RWPE2 (cell line): ENCODE measurements around the gene SAMD7.

Source experiments
- ATAC-seq: fragments of 200-7000 bp; cut with Tn5 transposase; 3 replicates; pipeline ENCODE4 v1.9.1; 2021; ENCODE audit warnings: low read depth
- DNase-seq: peaks from one replicate; pipeline ENCODE4 v3.0.0-alpha.2; 2020; ENCODE audit warnings: low spot score
- H3K27ac ChIP-seq: fragments of 450-650 bp; 2 replicates; pipeline ENCODE4 v1.5.1; 2017; ENCODE audit warnings: mild to moderate bottlenecking; ENCODE audit not compliant: poor library complexity, severe bottlenecking
- H3K27me3 ChIP-seq: fragments of 250-450 bp; sonication (Bioruptor Pico); 2 replicates; pipeline ENCODE4 v1.5.1; 2021; ENCODE audit warnings: mild to moderate bottlenecking, moderate library complexity; ENCODE audit not compliant: insufficient read depth, poor library complexity, severe bottlenecking
- H3K36me3 ChIP-seq: fragments of 250-450 bp; sonication (Bioruptor Pico); 2 replicates; pipeline ENCODE4 v1.5.1; 2020; ENCODE audit warnings: low read depth, mild to moderate bottlenecking, moderate library complexity
- H3K4me1 ChIP-seq: fragments of 250-450 bp; sonication (Bioruptor Pico); 2 replicates; pipeline ENCODE4 v1.5.1; 2021; ENCODE audit warnings: mild to moderate bottlenecking, moderate library complexity; ENCODE audit not compliant: insufficient read depth, poor library complexity, severe bottlenecking
- H3K4me3 ChIP-seq: fragments of 250-450 bp; sonication (Bioruptor Pico); 2 replicates; pipeline ENCODE4 v1.5.1; 2021; ENCODE audit warnings: mild to moderate bottlenecking, moderate library complexity; ENCODE audit not compliant: severe bottlenecking
- H3K9me3 ChIP-seq: fragments of 250-450 bp; sonication (Bioruptor Pico); 2 replicates; pipeline ENCODE4 v1.5.1; 2021; ENCODE audit warnings: mild to moderate bottlenecking, moderate library complexity; ENCODE audit not compliant: severe bottlenecking
- TF ChIP-seq, protein P1 (sequence below): fragments of 450-650 bp; IDR thresholded peaks from one replicate; pipeline ENCODE4 v1.5.1; 2017; ENCODE audit warnings: mild to moderate bottlenecking, moderate library complexity; ENCODE audit not compliant: poor library complexity, severe bottlenecking

The SAMD7 gene

GRCh38 chr3:169923831-169924230 is 12.5 kb downstream of the SAMD7 start:
- ATAC-seq (no peak), DNase-seq (no peak)
- no peaks in the 10 kb centered on the region for H3K9me3 ChIP-seq
- H3K27me3 ChIP-seq: no peaks in the 10 kb centered on the region
- no peak overlapping the region for H3K27ac ChIP-seq
- no peaks in the 10 kb centered on the region for H3K36me3 ChIP-seq
- TF ChIP-seq, protein P1, sequence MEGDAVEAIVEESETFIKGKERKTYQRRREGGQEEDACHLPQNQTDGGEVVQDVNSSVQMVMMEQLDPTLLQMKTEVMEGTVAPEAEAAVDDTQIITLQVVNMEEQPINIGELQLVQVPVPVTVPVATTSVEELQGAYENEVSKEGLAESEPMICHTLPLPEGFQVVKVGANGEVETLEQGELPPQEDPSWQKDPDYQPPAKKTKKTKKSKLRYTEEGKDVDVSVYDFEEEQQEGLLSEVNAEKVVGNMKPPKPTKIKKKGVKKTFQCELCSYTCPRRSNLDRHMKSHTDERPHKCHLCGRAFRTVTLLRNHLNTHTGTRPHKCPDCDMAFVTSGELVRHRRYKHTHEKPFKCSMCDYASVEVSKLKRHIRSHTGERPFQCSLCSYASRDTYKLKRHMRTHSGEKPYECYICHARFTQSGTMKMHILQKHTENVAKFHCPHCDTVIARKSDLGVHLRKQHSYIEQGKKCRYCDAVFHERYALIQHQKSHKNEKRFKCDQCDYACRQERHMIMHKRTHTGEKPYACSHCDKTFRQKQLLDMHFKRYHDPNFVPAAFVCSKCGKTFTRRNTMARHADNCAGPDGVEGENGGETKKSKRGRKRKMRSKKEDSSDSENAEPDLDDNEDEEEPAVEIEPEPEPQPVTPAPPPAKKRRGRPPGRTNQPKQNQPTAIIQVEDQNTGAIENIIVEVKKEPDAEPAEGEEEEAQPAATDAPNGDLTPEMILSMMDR: no peak
- no peaks in the 10 kb centered on the region for H3K4me1 ChIP-seq
- no peak overlapping the region for H3K4me3 ChIP-seq

GRCh38 chr3:169929830-169930519 is 18.6 kb downstream of the SAMD7 start:
- Histone ChIP-seq H3K4me1 (no peaks in the 10 kb centered on the region), H3K27me3 (no peaks in the 10 kb centered on the region), H3K36me3 (no peaks in the 10 kb centered on the region), H3K27ac (no peak overlapping the region), H3K9me3 (no peaks in the 10 kb centered on the region), H3K4me3 (no peak overlapping the region)
- ATAC-seq: no peak
- DNase-seq: no peak
- TF ChIP-seq, protein P1: no peak

DNA sequence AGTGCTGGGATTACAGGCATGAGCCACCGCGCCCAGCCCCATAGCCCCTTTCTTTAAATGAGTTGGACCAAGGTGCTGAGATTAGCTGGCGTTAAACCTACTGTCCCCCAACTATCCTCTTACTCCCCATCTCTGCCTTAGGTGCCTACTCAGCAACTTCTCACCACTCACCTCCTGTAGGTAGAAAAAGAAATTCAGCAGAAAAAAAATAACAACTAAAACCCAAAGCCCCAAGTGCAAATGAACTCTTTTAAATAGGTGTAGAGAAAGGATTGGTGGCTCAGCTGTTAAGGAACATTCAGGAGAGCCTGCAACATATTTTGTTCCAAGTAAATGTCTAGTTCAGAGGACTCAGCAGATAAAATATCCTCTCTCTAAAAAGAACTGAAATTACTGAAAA is 19.5 kb downstream of the SAMD7 start:
- ATAC-seq (no peak), DNase-seq (no peak)
- Histone ChIP-seq H3K9me3 (no peaks in the 10 kb centered on the region), H3K4me1 (no peaks in the 10 kb centered on the region), H3K27ac (no peak overlapping the region), H3K36me3 (no peaks in the 10 kb centered on the region), H3K27me3 (no peaks in the 10 kb centered on the region), H3K4me3 (no peak overlapping the region)
- TF ChIP-seq, protein P1: no peak

DNA sequence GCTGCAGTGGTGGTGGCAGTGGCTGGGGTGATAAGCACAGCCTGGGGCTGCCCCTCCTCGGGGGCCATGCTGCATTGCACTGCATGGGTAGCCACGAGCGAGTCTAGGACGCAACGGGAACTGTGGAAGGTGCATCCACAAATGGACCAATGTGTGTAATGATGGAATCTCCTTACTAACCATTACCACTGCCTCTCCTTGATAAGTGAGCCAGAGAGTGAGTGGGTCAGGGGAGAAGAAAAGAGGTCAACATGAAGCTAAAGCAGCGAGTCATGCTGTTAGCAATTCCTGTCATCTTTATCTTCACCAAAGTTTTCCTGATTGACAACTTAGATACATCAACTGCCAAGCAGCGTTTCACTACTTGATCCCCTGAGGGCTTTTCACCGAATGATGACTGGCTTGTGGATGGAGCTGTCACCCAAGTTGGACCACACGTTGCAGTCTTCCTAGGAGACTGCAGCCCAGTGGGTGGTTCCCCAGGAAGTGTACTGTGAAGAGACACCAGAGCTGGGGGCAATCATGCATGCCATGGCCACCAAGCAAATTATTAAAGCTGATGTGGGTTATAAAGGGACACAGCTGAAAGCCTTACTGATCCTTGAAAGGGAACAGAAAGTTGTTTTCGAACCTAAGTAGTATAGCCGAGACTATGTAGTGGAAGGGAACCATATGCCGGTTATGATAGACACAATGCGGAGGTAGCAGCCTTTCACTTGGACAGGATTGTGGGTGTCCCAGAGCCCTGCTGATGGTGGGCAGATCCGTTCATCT is 20.6 kb downstream of the SAMD7 start:
- DNase-seq (no peak), ATAC-seq (no peak)
- H3K9me3 ChIP-seq: no peaks in the 10 kb centered on the region
- TF ChIP-seq, protein P1: no peak
- no peaks in the 10 kb centered on the region for H3K4me1 ChIP-seq
- H3K27ac ChIP-seq: no peak overlapping the region
- H3K4me3 ChIP-seq: no peak overlapping the region
- no peaks in the 10 kb centered on the region for H3K36me3 ChIP-seq
- H3K27me3 ChIP-seq: no peaks in the 10 kb centered on the region

GRCh38 chr3:169939320-169939719 is 27.9 kb downstream of the SAMD7 start:
- no peak for ATAC-seq
- TF ChIP-seq, protein P1: no peak
- H3K27ac ChIP-seq: no peak overlapping the region
- H3K4me3 ChIP-seq: no peak overlapping the region
- no peaks in the 10 kb centered on the region for H3K27me3 ChIP-seq
- no peaks in the 10 kb centered on the region for H3K4me1 ChIP-seq
- no peaks in the 10 kb centered on the region for H3K9me3 ChIP-seq
- no peak for DNase-seq
- H3K36me3 ChIP-seq: no peaks in the 10 kb centered on the region
